CD4-positive, alpha-beta T cell (primary cell): ENCODE results near the gene ASB3. TPM values are rescaled to one million over a fixed set of nuclear protein-coding genes. Genes with fewer than 3 reads are reported as not detected.

Source experiments
- ATAC-seq: fragments of 200-7000 bp; cut with Tn5 transposase; one replicate; pipeline ENCODE4 v1.10.0; 2022; ENCODE audit warnings: mild to moderate bottlenecking; ENCODE audit not compliant: poor library complexity
- CTCF ChIA-PET: fragments of 350-600 bp; sonication (Branson Sonifier 250); formaldehyde crosslinking; loops from one replicate; lab custom pipeline; 2021; ENCODE audit warnings: antibody characterized with exemption, inconsistent platforms; lab: Charles Lee
- POLR2A ChIA-PET: fragments of 350-600 bp; sonication (Branson Sonifier 250); formaldehyde crosslinking; loops from one replicate; lab custom pipeline; 2021; ENCODE audit warnings: antibody characterized with exemption, inconsistent platforms; lab: Charles Lee
- DNase-seq, 14 experiments: peaks; one replicate each; pipeline ENCODE4 v3.0.0-alpha.2; 2013 to 2020; ENCODE audit warnings: mixed read lengths in 2 of 14
- H3K27ac ChIP-seq, 2 donors: one replicate each; pipeline versions ENCODE4 v1.5.1 to v1.7.0; 2013; ENCODE audit warnings: low read length in 2 of 2, low read depth in 1 of 2, mild to moderate bottlenecking in 1 of 2
- H3K27me3 ChIP-seq, 2 experiments: 1 replicate in 1 of 2; 2 replicates in 1 of 2; pipeline versions ENCODE4 v1.6.1 to v1.7.0; 2013; ENCODE audit warnings: low read length in 2 of 2, control low read depth in 1 of 2, mild to moderate bottlenecking in 1 of 2, moderate library complexity in 1 of 2; ENCODE audit not compliant: insufficient read depth in 2 of 2, control insufficient read depth in 1 of 2
- H3K36me3 ChIP-seq: one replicate; pipeline ENCODE4 v1.6.1; 2013; ENCODE audit warnings: low read length, control low read depth; ENCODE audit not compliant: insufficient read depth
- H3K4me1 ChIP-seq: one replicate; pipeline ENCODE4 v1.6.1; 2013; ENCODE audit warnings: low read length, control low read depth; ENCODE audit not compliant: insufficient read depth
- H3K4me3 ChIP-seq: one replicate; pipeline ENCODE4 v1.5.1; 2013; ENCODE audit warnings: mild to moderate bottlenecking, low read length, moderate library complexity
- H3K9me3 ChIP-seq, 2 experiments: 1 replicate in 1 of 2; 2 replicates in 1 of 2; pipeline versions ENCODE4 v1.6.1 to v1.7.0; 2013; ENCODE audit warnings: low read length in 2 of 2, mild to moderate bottlenecking in 2 of 2, control low read depth in 1 of 2, moderate library complexity in 1 of 2; ENCODE audit not compliant: control insufficient read depth in 1 of 2, insufficient read depth in 1 of 2
- H3K27ac Mint-ChIP-seq: one replicate; pipeline ENCODE4 v1.8.0; 2020; ENCODE audit warnings: mixed read lengths
- H3K27me3 Mint-ChIP-seq: one replicate; pipeline ENCODE4 v1.8.0; 2021; ENCODE audit warnings: mixed read lengths
- H3K36me3 Mint-ChIP-seq: one replicate; pipeline ENCODE4 v1.8.0; 2021; ENCODE audit warnings: low read depth, mixed read lengths
- H3K4me1 Mint-ChIP-seq: one replicate; pipeline ENCODE4 v1.8.0; 2021; ENCODE audit warnings: low read depth, mixed read lengths
- H3K4me3 Mint-ChIP-seq: one replicate; pipeline ENCODE4 v1.8.0; 2020; ENCODE audit warnings: mild to moderate bottlenecking, mixed read lengths
- H3K9me3 Mint-ChIP-seq: one replicate; pipeline ENCODE4 v1.8.0; 2020; ENCODE audit warnings: mixed read lengths
- intact Hi-C, 2 experiments: fragments of 100-400 bp; cut with DNase I in 1 of 2; cut with micrococcal nuclease in 1 of 2; formaldehyde crosslinking; loops; one replicate each; pipeline versions ENCODE4 v1.15.1 to v1.9.0; 2023 to 2025; cut with DNase I, micrococcal nuclease
- total RNA-seq, 174 experiments: library from RNA in 2 of 174; stranded (reverse) in 2 of 174; gene quantifications; one replicate each; pipeline ENCODE4 v1.2.3 and lab custom pipeline; 2021 to 2026
- TF ChIP-seq, protein P1 (sequence below): fragments of 200-600 bp; IDR thresholded peaks from one replicate; pipeline ENCODE4 v1.8.0; 2022; ENCODE audit warnings: antibody characterized with exemption, mild to moderate bottlenecking

ASB3 gene
- total RNA-seq, 2 experiments from 2014 or later = 31.0 to 34.3 TPM

GRCh38 chr2:53633441-53633840 lies 153.3 kb downstream of the ASB3 start:
- ATAC-seq = no peak
- DNase-seq = no peak
- Histone ChIP-seq H3K4me1 (no peaks in the 10 kb centered on the region), H3K27me3 (no peaks in the 10 kb centered on the region), H3K4me3 (no peak overlapping the region), H3K27ac (no peak overlapping the region), H3K9me3 (no peaks in the 10 kb centered on the region), H3K36me3 (no peaks in the 10 kb centered on the region)
- H3K27me3 Mint-ChIP-seq = no peaks in the 10 kb centered on the region
- H3K4me3 Mint-ChIP-seq = no peak overlapping the region
- H3K27ac Mint-ChIP-seq = no peak overlapping the region
- intact Hi-C loops = no loop called here
- ChIA-PET POLR2A (no interaction called here), CTCF (no interaction called here)
- TF ChIP-seq, protein P1, sequence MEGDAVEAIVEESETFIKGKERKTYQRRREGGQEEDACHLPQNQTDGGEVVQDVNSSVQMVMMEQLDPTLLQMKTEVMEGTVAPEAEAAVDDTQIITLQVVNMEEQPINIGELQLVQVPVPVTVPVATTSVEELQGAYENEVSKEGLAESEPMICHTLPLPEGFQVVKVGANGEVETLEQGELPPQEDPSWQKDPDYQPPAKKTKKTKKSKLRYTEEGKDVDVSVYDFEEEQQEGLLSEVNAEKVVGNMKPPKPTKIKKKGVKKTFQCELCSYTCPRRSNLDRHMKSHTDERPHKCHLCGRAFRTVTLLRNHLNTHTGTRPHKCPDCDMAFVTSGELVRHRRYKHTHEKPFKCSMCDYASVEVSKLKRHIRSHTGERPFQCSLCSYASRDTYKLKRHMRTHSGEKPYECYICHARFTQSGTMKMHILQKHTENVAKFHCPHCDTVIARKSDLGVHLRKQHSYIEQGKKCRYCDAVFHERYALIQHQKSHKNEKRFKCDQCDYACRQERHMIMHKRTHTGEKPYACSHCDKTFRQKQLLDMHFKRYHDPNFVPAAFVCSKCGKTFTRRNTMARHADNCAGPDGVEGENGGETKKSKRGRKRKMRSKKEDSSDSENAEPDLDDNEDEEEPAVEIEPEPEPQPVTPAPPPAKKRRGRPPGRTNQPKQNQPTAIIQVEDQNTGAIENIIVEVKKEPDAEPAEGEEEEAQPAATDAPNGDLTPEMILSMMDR = no peak
- no peaks in the 10 kb centered on the region for H3K9me3 Mint-ChIP-seq
- H3K4me1 Mint-ChIP-seq = no peaks in the 10 kb centered on the region
- no peaks in the 10 kb centered on the region for H3K36me3 Mint-ChIP-seq

- ATAC-seq (no peak), DNase-seq (no peak)
- TF ChIP-seq, protein P1 = no peak
- H3K9me3 Mint-ChIP-seq = no peaks in the 10 kb centered on the region
- H3K9me3 ChIP-seq = no peaks in the 10 kb centered on the region
- ChIA-PET POLR2A (no interaction called here), CTCF (no interaction called here)
- no peaks in the 10 kb centered on the region for H3K27me3 Mint-ChIP-seq
- no peak overlapping the region for H3K27ac ChIP-seq
- no peak overlapping the region for H3K4me3 ChIP-seq
- H3K4me1 Mint-ChIP-seq = no peaks in the 10 kb centered on the region
- no peaks in the 10 kb centered on the region for H3K36me3 Mint-ChIP-seq
- no peaks in the 10 kb centered on the region for H3K27me3 ChIP-seq
- no peak overlapping the region for H3K27ac Mint-ChIP-seq
- intact Hi-C loops = no loop called here
- H3K36me3 ChIP-seq = no peaks in the 10 kb centered on the region
- H3K4me3 Mint-ChIP-seq = no peak overlapping the region
- H3K4me1 ChIP-seq = no peaks in the 10 kb centered on the region
These were observed 154.0 kb downstream of the ASB3 start for GRCh38 chr2:53632714-53633113.

- H3K9me3 ChIP-seq = no peaks in the 10 kb centered on the region
- H3K27me3 Mint-ChIP-seq = no peaks in the 10 kb centered on the region
- CTCF ChIA-PET = no interaction called here
- ATAC-seq (no peak), DNase-seq (peak in 1 of 14 experiments; percentile 4)
- no peaks in the 10 kb centered on the region for H3K27me3 ChIP-seq
- no peaks in the 10 kb centered on the region for H3K9me3 Mint-ChIP-seq
- no peaks in the 10 kb centered on the region for H3K4me1 Mint-ChIP-seq
- no peak overlapping the region for H3K4me3 ChIP-seq
- H3K4me1 ChIP-seq = no peaks in the 10 kb centered on the region
- POLR2A ChIA-PET = no interaction called here
- intact Hi-C loops = no loop called here
- TF ChIP-seq, protein P1 = no peak
- no peaks in the 10 kb centered on the region for H3K36me3 ChIP-seq
- no peaks in the 10 kb centered on the region for H3K36me3 Mint-ChIP-seq
- no peak overlapping the region for H3K27ac ChIP-seq
- H3K27ac Mint-ChIP-seq = no peak overlapping the region
- no peak overlapping the region for H3K4me3 Mint-ChIP-seq
These were observed 154.7 kb downstream of the ASB3 start for GRCh38 chr2:53632126-53632460.
